Esophagus muscularis mucosa (tissue), 4 donors: ENCODE data around the gene CPED1. TPM values are rescaled to one million over a fixed set of nuclear protein-coding genes. Genes with fewer than 3 reads are reported as not detected.

Experiments used
- DNase-seq: peaks from one replicate; pipeline ENCODE4 v3.0.0-alpha.2; 2017; ENCODE audit errors: extremely low spot score
- H3K27ac ChIP-seq, 4 donors: fragments of 200-600 bp; sonication (generic); replicated peaks in 1 of 4; 1 replicate in 3 of 4; 2 replicates in 1 of 4; pipeline ENCODE4 v1.5.1; 2016 to 2019; ENCODE audit warnings: mild to moderate bottlenecking in 1 of 4
- H3K27me3 ChIP-seq, 4 donors: fragments of 200-600 bp; sonication (generic); one replicate each; pipeline versions ENCODE4 v1.5.1 to v1.6.0; 2016 to 2019
- H3K36me3 ChIP-seq, 4 donors: fragments of 200-600 bp; sonication (generic); one replicate each; pipeline ENCODE4 v1.5.1; 2016 to 2019
- H3K4me1 ChIP-seq, 4 donors: fragments of 200-600 bp; sonication (generic); one replicate each; pipeline ENCODE4 v1.5.1; 2016 to 2019
- H3K4me3 ChIP-seq, 4 donors: fragments of 200-600 bp; sonication (generic); 1 replicate in 2 of 4; 2 replicates in 2 of 4; pipeline ENCODE4 v1.5.1; 2016 to 2019; ENCODE audit warnings: mild to moderate bottlenecking in 4 of 4, moderate library complexity in 1 of 4
- H3K9me3 ChIP-seq, 4 donors: fragments of 200-600 bp; sonication (generic); 1 replicate in 3 of 4; 2 replicates in 1 of 4; pipeline ENCODE4 v1.5.1; 2016 to 2019
- EP300 ChIP-seq: sonication (generic); formaldehyde crosslinking; IDR thresholded peaks from one replicate; pipeline ENCODE4 v1.6.1; 2017; ENCODE audit warnings: antibody characterized with exemption
- POLR2A ChIP-seq: fragments of 450-650 bp; IDR thresholded peaks from one replicate; pipeline ENCODE4 v1.6.1; 2017; ENCODE audit warnings: antibody characterized with exemption, moderate library complexity, mild to moderate bottlenecking, low read depth
- POLR2AphosphoS5 ChIP-seq, 2 donors: sonication (generic); formaldehyde crosslinking; IDR thresholded peaks; one replicate each; pipeline ENCODE4 v1.6.1; 2017; ENCODE audit warnings: antibody characterized with exemption in 2 of 2
- WGBS: methylation state at CpG from one replicate; pipeline ENCODE4 v1.1.5; 2018; 5-methylcytosine and 5-hydroxymethylcytosine counted together
- intact Hi-C: fragments of 100-400 bp; cut with DNase I; formaldehyde crosslinking; loops from one replicate; pipeline ENCODE4 v1.15.1; 2023
- total RNA-seq, 4 donors: library from RNA; depleted of rRNA; stranded (reverse); fragments of >200 nt; gene quantifications; one replicate each; pipeline versions ENCODE4 v1.1.0 to v1.2.1, GENCODE V29; 2016
- TF ChIP-seq, protein P1 (sequence below), 3 experiments: fragments of 200-600 bp in 2 of 3; fragments of 450-650 bp in 1 of 3; sonication (generic) in 2 of 3; IDR thresholded peaks; one replicate each; pipeline ENCODE4 v1.5.1; 2017 to 2019; ENCODE audit warnings: antibody characterized with exemption in 3 of 3, mild to moderate bottlenecking in 2 of 3, moderate library complexity in 1 of 3

Gene CPED1
- total RNA-seq, 4 donors from 2014 or later: 28.1 to 81.8 (median 32.0) TPM

DNA sequence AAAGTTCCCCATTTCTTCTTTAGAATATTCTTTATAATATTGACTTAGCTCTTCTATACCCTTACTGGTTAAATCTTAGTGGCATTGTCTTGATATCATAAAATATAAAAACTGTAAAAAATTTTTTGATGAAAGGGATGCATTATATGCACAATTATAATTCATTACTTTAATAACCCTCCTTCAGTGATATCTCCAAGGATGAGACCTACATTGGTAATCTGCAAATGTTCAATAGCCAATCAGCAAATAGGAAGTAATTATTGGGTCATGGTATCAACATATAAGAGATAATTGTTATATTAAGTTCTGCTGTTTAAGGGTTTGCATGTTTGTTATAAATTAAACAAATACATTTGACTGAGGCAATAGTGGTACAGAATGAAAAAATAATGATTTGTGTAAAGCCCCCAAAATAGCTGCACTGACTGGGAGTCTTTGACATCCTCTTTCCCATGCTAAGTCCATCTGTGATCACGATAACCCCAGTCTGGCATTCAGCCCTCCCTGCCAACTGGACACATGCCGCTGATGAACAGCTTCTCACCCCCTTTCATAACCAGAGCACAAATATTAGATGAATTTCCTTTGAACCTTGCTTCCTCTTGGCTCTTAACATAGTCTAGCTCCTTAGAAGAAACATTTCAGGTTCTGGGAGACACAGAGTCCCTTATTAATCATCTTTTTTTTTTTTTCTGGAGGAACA lies 169.5 kb downstream of the CPED1 start:
- 86% methylated on average over 2 of the region's 2 CpGs for WGBS
- Histone ChIP-seq H3K36me3 (no peaks in the 10 kb centered on the region), H3K4me3 (no peak overlapping the region), H3K4me1 (no peaks in the 10 kb centered on the region), H3K27ac (no peak overlapping the region), H3K27me3 (no peaks in the 10 kb centered on the region), H3K9me3 (no peaks in the 10 kb centered on the region)
- no peak for DNase-seq
- no peak for TF ChIP-seq EP300
- TF ChIP-seq POLR2A: no peak
- TF ChIP-seq, protein P1, sequence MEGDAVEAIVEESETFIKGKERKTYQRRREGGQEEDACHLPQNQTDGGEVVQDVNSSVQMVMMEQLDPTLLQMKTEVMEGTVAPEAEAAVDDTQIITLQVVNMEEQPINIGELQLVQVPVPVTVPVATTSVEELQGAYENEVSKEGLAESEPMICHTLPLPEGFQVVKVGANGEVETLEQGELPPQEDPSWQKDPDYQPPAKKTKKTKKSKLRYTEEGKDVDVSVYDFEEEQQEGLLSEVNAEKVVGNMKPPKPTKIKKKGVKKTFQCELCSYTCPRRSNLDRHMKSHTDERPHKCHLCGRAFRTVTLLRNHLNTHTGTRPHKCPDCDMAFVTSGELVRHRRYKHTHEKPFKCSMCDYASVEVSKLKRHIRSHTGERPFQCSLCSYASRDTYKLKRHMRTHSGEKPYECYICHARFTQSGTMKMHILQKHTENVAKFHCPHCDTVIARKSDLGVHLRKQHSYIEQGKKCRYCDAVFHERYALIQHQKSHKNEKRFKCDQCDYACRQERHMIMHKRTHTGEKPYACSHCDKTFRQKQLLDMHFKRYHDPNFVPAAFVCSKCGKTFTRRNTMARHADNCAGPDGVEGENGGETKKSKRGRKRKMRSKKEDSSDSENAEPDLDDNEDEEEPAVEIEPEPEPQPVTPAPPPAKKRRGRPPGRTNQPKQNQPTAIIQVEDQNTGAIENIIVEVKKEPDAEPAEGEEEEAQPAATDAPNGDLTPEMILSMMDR (IDR thresholded peaks at IDR 0.05): no peak
- TF ChIP-seq POLR2AphosphoS5 (IDR thresholded peaks at IDR 0.05): no peak
- intact Hi-C loops: no loop called here

DNA sequence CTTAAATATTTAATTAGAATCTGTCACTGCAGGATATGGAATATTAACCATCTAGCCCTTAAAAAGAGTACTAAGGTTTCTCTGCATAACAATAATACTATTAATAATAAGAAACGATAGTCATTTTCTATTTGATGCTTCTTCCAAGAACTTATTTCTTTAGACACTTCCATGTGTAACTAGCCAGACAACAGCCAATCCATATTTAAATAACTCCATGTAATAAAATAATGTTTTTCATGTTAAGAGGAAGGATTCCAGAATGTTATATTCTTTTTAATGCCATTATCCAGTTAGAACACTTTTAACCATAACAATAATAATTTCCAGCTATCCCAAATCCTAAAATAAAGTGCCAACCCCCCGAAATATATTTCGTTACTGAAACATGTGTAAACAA lies 170.2 kb downstream of the CPED1 start:
- H3K27me3 ChIP-seq: no peaks in the 10 kb centered on the region
- TF ChIP-seq POLR2A (no peak), EP300 (no peak), POLR2AphosphoS5 (IDR thresholded peaks at IDR 0.05) (no peak)
- TF ChIP-seq, protein P1 (IDR thresholded peaks at IDR 0.05): no peak
- no peaks in the 10 kb centered on the region for H3K36me3 ChIP-seq
- H3K27ac ChIP-seq: no peak overlapping the region
- no peak for DNase-seq
- H3K9me3 ChIP-seq: no peaks in the 10 kb centered on the region
- intact Hi-C loops: no loop called here
- WGBS: 70% methylated on average over 3 of the region's 3 CpGs
- no peak overlapping the region for H3K4me3 ChIP-seq
- H3K4me1 ChIP-seq: no peaks in the 10 kb centered on the region

- Histone ChIP-seq H3K4me3 (no peak overlapping the region), H3K27ac (no peak overlapping the region), H3K27me3 (no peaks in the 10 kb centered on the region), H3K9me3 (no peaks in the 10 kb centered on the region), H3K4me1 (no peaks in the 10 kb centered on the region), H3K36me3 (no peaks in the 10 kb centered on the region)
- TF ChIP-seq EP300 (no peak), POLR2A (no peak), POLR2AphosphoS5 (IDR thresholded peaks at IDR 0.05) (no peak)
- TF ChIP-seq, protein P1 (IDR thresholded peaks at IDR 0.05): no peak
- WGBS: 61% methylated on average over 3 of the region's 3 CpGs
- DNase-seq: no peak
- intact Hi-C loops: no loop called here
Measured at GRCh38 chr7:121159553-121159952, 171.0 kb downstream of the CPED1 start.

DNA sequence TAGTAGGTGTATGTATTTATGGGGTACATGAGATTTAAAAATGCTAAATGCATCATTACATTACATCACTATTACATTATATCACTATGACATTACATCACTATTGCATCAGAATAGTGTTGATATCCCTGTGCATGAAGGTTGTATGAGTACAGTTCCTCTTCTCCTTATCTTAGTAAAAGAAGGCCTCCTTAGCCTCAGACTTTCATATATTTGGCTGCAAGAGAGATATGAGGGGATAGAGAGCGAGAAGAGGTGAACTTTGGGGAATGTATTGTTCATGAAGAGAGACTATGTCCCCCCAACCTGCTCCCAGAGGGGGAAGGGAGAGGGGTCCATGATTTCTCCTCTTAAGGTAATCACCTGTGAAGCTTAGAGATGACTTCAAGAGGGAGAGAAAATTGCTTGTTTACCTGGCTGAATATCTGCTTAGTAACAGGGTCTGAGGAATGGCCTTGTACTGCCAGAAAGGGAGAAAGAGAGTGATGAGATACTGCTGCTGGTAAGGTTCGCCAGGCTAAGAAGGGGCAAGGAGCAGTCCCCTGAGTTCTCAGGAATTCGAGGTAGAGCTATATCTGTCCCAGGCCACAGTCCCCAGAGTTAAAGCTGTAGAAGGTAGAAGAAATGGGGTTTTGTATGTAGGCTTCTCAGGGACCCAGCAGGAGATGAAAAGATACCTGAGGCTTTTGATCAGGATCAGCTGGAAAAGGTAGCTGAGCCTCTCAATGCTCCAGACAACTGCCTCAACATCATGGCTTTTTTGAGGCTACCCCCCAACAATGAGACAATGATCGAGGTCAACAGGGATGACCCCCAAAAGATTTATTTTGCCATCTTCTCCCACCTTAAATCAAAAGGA lies 171.9 kb downstream of the CPED1 start:
- TF ChIP-seq POLR2AphosphoS5 (IDR thresholded peaks at IDR 0.05) (no peak), EP300 (no peak), POLR2A (no peak)
- TF ChIP-seq, protein P1 (IDR thresholded peaks at IDR 0.05): no peak
- Histone ChIP-seq H3K36me3 (no peaks in the 10 kb centered on the region), H3K27me3 (no peaks in the 10 kb centered on the region), H3K4me3 (no peak overlapping the region), H3K4me1 (no peaks in the 10 kb centered on the region), H3K27ac (no peak overlapping the region), H3K9me3 (no peaks in the 10 kb centered on the region)
- intact Hi-C loops: no loop called here
- DNase-seq: no peak
- WGBS: 83% methylated on average over 4 of the region's 4 CpGs
